Activated naive CD4-positive, alpha-beta T cell treated with anti-CD3 and anti-CD28 coated beads, Interleukin-2, amount 50 U/mL, for 24 hours (primary cell): ENCODE results near the gene PML.
"Not testable (repeated sequence)": the region's sequence is repeated elsewhere in the genome, so short reads cannot be mapped to it uniquely, and the experiment has no call there.

Experiments used
- H3K27ac Mint-ChIP-seq: one replicate; pipeline ENCODE4 v1.8.0; 2021; ENCODE audit warnings: mild to moderate bottlenecking, mixed read lengths
- H3K27me3 Mint-ChIP-seq: one replicate; pipeline ENCODE4 v1.8.0; 2021; ENCODE audit warnings: mixed read lengths
- H3K36me3 Mint-ChIP-seq: one replicate; pipeline ENCODE4 v1.8.0; 2021; ENCODE audit warnings: mixed read lengths
- H3K4me1 Mint-ChIP-seq: one replicate; pipeline ENCODE4 v1.8.0; 2021; ENCODE audit warnings: mixed read lengths
- H3K4me3 Mint-ChIP-seq: one replicate; pipeline ENCODE4 v1.8.0; 2021; ENCODE audit warnings: mild to moderate bottlenecking, mixed read lengths
- H3K9me3 Mint-ChIP-seq: one replicate; pipeline ENCODE4 v1.8.0; 2021; ENCODE audit warnings: mixed read lengths

Gene PML

GRCh38 chr15:74065684-74066411 is 71.3 kb downstream of the PML start:
- not testable (repeated sequence) for H3K4me1 Mint-ChIP-seq, H3K27me3 Mint-ChIP-seq, H3K36me3 Mint-ChIP-seq, H3K4me3 Mint-ChIP-seq, H3K27ac Mint-ChIP-seq, H3K9me3 Mint-ChIP-seq

GRCh38 chr15:74071645-74072044 is 77.1 kb downstream of the PML start:
- not testable (repeated sequence) for H3K4me3 Mint-ChIP-seq, H3K36me3 Mint-ChIP-seq, H3K9me3 Mint-ChIP-seq, H3K27ac Mint-ChIP-seq, H3K4me1 Mint-ChIP-seq, H3K27me3 Mint-ChIP-seq

- not testable (repeated sequence) for H3K4me1 Mint-ChIP-seq
These were observed 77.6 kb downstream of the PML start for GRCh38 chr15:74072132-74072531.

GRCh38 chr15:74072614-74073337 is 78.3 kb downstream of the PML start:
- H3K4me1 Mint-ChIP-seq, H3K36me3 Mint-ChIP-seq, H3K27me3 Mint-ChIP-seq, H3K9me3 Mint-ChIP-seq, H3K4me3 Mint-ChIP-seq, H3K27ac Mint-ChIP-seq: not testable (repeated sequence)

More at GRCh38 chr15:74072132-74072531, 77.6 kb downstream of the PML start:
- not testable (repeated sequence) for H3K4me3 Mint-ChIP-seq, H3K27me3 Mint-ChIP-seq, H3K27ac Mint-ChIP-seq, H3K9me3 Mint-ChIP-seq, H3K36me3 Mint-ChIP-seq

- H3K4me3 Mint-ChIP-seq, H3K4me1 Mint-ChIP-seq, H3K27ac Mint-ChIP-seq, H3K9me3 Mint-ChIP-seq, H3K36me3 Mint-ChIP-seq, H3K27me3 Mint-ChIP-seq: not testable (repeated sequence)
These were observed 81.3 kb downstream of the PML start for GRCh38 chr15:74075781-74076180.

- H3K36me3 Mint-ChIP-seq, H3K4me1 Mint-ChIP-seq, H3K9me3 Mint-ChIP-seq, H3K27ac Mint-ChIP-seq, H3K27me3 Mint-ChIP-seq, H3K4me3 Mint-ChIP-seq: not testable (repeated sequence)
These were observed 87.9 kb downstream of the PML start, which contains the start of gene GOLGA6A for GRCh38 chr15:74082450-74082849. GOLGA6A (minus strand) TSS chr15:74082550; CDS start chr15:74082509, 41 bp downstream.

- H3K36me3 Mint-ChIP-seq, H3K4me1 Mint-ChIP-seq, H3K27ac Mint-ChIP-seq, H3K27me3 Mint-ChIP-seq, H3K4me3 Mint-ChIP-seq, H3K9me3 Mint-ChIP-seq: not testable (repeated sequence)
These were observed 100.1 kb downstream of the PML start for GRCh38 chr15:74094567-74094966.

- not testable (repeated sequence) for H3K36me3 Mint-ChIP-seq, H3K27me3 Mint-ChIP-seq, H3K4me1 Mint-ChIP-seq, H3K9me3 Mint-ChIP-seq, H3K27ac Mint-ChIP-seq, H3K4me3 Mint-ChIP-seq
These were observed 101.1 kb downstream of the PML start for GRCh38 chr15:74095610-74096009.

GRCh38 chr15:74096753-74097474 is 102.4 kb downstream of the PML start:
- not testable (repeated sequence) for H3K9me3 Mint-ChIP-seq, H3K4me1 Mint-ChIP-seq, H3K27ac Mint-ChIP-seq, H3K36me3 Mint-ChIP-seq, H3K4me3 Mint-ChIP-seq, H3K27me3 Mint-ChIP-seq
